Stimulated activated CD8-positive, alpha-beta memory T cell treated with anti-CD3 and anti-CD28 coated beads, Interleukin-2, amount 100 ng/mL, for 48 hours (primary cell): Measurements from ENCODE around the gene ZFYVE28.

Experiments
- DNase-seq, 2 donors: peaks; one replicate each; pipeline ENCODE4 v3.0.0-alpha.2; 2020; ENCODE audit warnings: low read depth in 2 of 2

ZFYVE28 gene

DNA sequence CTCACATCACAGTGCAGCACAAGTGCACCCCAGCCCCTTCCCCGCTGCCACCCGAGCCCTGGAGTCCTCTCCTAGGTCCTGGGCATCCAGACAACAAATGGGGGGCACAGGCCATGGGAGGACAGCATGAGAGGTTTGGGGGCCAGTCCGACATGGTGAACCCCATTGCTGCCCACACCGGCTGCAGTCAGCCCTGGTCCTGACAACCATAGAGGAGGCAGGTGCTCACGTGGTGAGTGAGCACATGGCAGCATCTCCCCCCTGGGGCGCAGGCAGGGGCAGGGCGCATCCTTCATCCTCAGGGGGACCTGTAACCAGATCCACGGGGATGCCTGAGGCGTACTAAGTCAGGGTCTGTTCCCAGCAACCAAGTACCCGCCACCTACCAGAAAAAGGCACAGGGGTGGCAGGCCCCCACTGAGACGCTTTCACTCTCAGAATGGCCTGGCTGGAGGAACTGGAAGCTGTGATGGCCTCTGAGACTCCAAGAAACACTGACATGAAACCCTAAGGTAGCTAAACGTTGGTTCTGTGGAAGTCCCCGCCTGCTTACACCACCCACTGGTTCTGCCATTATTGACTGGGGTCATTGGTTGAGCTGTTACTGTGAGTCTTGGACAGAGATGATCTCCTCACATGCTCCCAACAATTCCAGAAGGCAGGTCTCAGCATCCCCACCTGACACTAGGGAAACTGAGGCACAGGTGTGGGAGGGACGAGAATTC, 6.5 kb downstream of the ZFYVE28 start:
- no peak for DNase-seq

DNA sequence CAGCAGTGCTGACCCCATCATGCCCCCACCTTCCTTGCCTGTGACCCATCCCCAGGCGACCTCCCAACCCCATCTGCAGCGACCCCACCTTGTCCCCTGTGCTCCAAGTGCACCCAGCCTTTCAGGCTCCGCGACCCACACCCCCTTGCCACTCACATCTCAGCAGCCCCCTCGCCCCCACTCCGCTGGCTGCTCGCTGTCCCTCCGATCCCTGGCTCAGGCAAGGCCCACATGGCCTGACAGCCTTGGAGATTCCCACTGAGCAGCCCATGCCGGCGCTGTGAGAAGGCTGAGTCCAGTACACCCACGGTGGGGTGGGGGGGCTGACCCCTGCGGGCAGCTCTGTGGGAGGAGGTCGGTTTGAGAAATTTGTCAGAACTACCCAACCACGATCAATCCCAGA, 9.1 kb downstream of the ZFYVE28 start:
- no peak for DNase-seq

DNA sequence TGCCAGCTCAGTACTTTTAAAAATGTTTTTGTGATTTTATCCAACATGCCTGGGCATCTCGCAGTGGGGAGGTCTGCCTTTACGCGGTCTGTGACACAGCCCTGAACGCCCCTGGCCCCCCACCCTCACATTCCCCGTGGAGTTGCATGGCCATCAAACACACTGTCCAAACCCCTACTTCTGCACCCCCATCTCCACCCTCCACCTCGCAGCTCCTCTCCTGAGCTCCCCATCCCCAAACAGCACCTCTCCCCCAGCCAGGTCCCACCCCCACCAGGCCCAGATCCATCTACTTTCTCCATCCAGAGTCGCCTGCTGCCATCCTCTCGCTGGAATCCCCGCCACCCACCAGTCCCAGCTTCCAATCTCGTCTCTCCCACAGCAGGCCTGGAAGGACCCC, 9.5 kb downstream of the ZFYVE28 start:
- DNase-seq, result no peak

DNA sequence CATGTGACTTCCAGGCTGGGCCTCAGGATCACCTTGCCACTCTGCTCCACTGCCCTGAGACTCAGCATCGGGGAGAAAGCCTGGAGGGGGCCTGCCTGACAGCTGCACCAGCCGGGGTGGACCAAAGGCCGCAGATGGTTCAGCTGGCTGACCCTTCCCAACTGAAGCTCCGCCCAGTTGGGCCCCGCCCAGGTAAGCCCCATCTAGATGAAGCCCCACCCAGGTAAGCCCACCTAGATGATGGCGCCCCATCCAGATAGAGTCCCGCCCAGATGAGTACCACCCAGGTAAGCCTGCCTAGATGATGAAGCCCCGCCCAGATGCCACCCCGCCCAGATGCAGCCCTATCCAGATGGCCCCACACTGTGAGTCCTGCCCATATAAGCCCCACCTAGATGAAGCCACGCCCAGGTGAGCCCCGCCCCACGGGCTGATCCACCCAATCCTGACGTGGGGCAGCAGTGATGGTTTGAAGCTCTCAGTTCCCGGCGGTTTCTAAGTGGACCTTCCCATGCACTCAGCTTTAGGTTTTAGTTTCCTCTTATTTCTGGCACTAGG, 10.0 kb downstream of the ZFYVE28 start:
- DNase-seq, result no peak

DNA sequence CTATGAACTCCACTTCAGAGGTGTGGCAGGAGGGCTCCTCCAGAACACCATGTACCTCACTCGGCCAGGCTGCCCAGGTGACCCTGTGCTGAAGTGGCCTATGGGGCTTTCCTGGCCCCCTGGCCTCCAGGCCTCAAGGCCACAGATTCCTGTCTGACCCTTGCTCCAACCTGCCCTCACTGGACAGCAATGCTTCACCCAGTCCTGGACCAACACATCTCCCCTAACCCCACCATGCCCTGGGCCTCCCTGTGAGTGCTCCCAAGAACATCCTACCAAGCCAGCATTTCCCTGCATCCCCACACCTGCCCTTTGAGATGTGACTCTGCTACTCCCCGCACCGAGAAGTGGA, 10.5 kb downstream of the ZFYVE28 start:
- DNase-seq, result no peak

DNA sequence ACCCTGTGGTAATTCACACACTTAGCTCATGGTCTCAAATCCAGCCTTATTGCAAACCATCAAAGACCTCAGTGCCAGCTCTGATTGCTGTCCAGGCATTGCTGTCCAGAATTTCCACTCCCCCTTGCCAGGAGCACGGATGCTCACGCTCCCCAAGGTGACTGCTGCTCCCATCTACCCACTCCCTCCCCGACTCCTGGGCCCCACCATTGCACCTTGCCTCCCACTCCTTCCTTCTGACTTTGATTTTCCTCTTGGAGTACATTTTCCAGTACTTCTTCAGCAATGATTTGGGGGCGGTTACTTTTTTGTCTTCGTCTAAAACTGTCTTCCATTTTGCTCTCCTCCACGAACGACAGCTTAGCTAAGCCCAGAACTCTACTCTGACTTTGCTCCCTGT, 11.5 kb downstream of the ZFYVE28 start:
- no peak for DNase-seq

DNA sequence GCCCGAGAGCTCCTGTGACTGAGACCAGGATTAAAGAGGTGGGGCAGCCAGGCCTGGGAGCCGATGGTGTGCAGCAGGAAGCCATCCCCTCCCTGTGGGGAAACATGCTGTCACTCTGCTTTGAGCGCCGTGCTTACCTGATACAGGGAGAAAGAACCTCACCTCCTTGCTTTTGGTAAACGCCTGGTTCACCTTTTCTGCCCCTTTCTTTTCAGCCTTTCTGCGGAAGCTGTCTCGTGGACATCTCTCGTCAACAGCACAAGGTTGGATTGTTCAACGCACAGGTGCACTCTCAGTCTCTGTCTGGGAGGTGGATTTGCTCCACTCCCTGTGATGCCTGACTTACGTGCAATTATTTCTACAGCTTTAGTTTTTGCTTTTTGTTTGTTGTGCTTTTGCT, 12.0 kb downstream of the ZFYVE28 start:
- DNase-seq, result no peak

DNA sequence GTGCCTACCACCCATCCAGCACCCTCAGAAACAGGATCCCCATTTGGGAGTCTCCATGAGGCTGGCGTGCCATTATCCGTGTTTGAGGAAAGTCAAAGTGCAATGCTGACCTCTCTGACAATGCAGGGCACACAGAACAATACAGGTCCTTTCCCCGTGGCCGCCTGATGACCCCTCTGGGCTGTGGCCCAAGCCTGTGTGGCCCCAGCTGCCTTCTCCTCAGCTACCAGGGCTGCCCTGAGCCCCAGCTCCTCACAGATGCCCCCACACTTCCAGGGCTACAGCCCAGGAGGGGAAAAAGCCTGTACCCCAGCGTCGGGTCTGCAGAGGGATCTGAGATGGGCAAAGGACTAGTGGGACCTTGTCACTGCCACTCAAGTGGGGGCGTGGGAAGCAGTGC, 15.5 kb downstream of the ZFYVE28 start:
- no peak for DNase-seq

DNA sequence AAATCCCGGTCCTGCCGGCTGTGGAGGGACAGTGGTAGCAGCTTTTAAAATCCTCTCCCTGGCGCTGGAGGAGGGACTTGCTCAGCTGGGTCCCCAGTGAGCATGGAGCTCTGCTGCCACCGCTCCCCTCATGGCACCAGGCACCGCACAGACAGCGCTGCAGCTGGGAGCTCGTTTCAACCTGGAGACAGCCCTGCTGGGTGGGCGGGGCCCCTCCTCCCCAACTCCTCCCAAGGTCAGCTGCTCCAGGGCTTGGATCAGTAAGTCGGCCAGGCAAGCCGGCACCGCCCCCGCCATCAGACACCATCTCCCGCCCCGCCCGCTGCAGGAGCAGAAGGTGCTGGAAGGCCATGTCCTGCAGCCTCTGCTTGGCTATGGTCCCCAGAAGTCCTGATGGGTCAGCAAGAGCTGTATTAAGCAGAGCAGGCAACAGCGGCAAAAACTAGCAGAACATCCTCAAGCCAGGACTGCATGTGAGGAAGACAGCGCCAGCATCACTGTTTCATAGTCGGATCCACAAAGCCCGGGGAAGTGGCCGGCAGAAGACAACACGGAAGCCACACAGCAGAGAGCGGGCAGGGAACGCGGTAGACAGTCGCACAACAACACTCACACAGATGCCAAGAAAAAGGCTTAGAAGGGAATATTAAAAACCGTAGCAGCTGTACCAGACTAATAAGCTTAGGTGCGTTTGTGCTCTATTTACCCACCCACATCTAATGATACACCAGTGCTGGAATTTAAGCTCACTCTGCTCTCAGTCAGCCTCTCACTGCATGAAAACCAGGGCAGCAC, 16.2 kb downstream of the ZFYVE28 start:
- DNase-seq, result no peak

DNA sequence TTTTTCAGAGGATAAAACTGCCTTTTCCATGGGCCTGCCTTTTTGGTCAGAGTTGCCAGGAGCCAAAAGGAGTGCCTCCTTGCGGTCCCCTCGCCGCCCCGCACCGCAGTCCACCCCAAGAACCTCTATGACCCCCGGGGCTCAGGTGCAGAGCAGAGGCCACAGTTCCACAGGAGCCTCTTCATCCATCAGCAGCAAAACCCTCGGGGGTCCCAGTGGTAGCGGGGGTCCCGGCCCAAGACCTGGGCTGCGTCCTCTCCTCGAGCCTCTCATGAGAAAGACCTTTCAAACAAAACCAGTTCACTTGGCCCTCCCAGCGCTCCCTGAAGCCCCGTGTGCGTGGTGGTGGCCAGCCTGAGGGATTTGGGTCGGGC, 16.8 kb downstream of the ZFYVE28 start:
- no peak for DNase-seq

DNA sequence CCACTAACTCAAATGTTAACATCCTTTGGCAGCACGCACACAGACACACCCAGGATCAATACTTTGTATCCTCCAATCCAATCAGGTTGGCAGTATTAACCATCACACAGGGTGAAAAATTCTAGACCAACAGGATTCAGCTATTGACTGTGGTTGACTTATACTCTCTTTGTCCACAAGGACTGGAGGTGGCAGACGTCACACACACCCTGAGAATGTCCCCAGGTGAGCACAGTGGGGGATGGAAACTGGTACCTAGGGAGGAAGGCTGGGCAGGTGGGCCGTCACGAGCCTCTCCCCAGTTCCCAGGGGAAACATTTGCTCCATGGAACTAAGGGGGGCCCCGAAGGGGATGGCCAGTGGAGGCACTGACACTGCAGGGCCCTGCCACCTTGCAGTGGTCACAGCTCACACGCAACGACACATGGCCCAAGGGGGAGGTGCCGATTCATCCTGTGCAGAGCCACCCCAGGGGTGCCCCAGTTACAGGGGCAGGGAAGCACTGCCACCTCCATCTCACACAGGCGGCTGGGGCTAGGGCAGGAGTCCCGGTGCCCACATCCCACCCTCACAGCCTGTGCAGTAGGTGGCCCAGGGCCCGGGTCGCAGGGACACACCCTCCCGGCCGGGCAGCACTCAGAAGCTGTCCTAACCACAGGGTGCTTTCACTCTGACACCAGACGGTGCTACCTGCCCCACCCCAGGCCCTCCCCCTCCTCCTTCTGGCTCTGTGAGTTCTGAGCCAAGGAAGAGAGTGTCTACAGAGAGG, 17.4 kb downstream of the ZFYVE28 start:
- DNase-seq, result no peak

DNA sequence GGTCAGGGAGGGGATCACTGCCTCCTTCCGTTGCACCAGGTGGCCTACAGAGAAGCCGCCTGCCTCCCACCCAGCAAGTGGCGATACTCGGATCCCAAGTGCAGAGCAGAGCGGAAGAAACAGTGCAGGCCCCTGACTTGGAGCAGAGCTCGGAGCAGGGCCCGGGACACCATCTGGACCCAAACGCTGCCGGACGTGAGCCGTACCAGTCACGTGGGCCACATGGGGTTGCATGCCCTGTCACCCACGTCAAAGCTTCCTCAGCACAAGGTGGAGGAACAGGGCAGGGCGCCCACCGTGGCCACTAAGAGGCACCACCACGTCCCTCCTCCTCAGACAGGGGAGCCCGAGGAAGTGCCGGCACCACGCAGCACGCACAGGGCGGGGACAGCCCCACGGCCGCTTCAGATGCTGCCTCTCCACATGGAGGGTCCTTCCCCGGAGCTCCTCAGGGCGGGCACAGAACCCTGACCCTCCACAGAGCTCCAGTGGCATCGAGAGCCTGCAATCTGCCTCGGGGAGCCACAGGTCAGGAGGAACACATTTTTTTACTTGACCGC, 18.7 kb downstream of the ZFYVE28 start:
- DNase-seq, result no peak

DNA sequence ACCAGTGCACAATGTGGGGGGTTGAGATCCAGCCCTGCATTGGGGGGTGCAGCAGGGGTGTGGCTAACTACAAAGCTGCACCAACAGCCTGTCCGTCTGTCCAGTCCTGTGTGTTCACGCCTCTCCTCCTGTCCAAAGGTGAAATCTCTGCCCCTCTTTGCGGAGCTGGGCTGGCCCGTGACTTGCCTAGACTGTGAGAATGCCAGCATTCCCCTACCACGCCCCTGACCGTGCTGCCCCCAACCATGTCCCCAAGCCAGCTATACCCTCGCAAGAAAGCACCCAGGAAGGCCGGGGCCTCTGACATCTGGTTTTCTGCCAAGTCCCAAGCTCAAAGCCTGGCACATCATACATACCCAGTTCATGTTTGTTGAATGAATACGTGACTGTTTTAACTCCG, 19.2 kb downstream of the ZFYVE28 start:
- DNase-seq, result no peak

DNA sequence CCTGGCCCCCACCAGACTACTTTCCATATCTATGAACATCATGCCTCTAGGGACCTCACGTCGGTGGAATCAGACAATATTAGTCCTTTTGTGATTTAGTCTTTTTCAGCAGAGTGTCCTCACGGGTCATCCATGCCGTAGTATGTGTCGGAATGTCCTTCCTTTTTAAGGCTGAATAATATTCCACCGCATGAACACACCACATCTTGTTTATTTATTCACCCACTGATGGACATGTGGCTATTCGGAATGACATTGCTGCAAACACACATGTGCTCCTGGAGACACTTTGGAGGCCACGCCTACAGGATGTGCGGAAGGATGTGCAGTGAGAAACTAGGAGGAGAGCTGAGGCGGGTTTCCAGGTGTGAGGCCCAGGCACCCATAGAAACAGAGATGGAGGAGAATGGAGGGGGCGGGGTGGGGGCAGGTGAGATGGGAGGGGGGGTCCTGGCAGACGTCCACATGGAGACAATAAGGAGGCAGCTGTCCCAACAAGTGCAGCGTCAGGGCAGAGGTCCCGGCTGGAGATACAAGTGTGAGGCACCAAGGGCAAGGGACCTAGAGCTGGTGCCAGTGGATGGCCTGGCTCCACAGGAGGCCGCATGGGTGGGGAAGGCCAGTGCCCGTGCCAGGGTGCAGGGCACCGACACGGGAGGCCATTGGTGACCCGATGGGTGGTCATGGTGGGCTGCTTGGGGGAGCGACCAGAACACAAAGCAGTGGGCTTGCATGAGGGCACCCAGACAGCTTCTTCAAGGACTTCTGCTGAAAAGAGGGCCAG, 20.7 kb downstream of the ZFYVE28 start:
- no peak for DNase-seq

DNA sequence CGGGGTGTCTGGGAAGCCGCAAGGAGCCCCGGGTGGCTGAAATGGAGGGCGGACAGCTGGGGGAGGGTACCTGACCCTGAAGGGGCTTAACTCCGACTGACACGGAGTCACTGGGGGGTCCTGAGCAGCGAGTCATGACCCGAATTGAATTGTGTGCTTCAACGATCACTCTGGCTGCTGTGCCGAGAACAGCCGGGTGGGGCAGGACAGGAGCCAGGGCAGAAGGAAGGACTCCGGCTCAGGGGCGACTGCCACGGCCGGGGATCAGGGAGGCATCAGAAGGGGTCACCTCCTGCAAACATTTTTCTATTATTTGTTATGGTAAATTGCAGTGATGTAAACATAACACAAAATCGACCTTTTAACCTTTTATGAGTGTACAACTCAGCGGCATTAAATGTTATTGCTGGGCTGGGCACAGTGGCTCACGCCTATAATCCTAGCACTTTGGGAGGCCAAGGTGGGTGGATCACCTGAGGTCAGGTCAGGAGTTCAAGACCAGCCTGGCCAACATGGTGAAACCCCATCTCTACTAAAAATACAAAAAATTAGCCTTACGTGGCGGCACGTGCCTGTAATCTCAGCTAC, 21.6 kb downstream of the ZFYVE28 start:
- DNase-seq, result no peak

DNA sequence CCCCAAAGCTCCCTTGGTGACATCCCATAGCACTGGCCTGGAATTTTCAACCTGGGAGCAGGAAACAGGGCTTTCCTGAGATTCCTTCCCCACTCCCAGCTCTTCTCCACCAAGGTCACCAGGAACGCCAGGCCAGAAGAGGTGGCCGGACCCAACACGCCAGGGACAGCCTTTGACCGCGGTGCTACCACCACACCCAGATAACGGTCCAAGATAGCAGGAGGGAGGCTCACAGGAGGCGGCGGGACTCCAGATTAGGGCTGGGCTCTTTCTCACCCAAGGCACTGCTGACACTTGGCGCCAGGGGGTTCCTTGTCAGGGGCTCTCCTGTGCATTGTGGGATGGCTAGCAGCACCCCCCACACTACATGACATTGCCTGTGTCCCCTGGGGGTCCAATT, 22.9 kb downstream of the ZFYVE28 start:
- DNase-seq, result no peak

DNA sequence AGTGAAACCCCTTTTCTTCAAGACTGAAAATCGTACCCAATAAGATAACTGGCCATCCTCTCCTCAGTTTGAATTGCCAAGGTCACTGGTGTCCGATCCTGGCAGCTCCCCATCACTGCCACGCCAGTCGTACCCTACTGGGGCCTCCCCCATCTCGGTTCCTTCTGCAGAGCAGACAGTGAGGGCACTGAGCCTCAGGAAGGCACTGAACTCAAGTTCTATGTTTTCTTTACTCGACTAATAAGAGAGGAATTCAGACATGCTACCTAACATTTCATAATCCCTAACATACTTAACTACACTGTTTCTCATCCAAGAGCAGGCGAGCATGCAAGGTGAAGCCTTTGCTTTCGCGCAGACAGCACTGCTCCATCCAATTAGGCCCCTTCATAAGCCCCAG, 23.4 kb downstream of the ZFYVE28 start:
- no peak for DNase-seq

DNA sequence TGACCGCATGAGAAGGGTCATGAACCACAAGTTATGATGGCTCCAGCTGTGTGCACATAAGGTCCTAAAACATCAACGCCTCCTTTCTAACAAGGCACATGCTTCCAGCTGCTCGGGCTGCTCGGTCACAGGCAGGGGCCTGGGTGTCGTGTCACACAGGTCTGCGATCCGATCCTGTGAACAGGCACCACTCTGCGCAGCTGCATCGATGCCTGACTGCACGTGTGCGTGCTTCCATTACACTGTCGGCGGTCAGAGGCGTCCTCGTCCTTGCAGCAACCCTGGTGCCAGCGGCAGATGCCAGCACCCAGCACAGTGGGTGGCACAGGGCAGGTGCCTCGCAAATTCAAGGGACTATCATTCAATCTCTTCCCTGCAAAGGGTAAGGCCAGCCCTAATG, 23.9 kb downstream of the ZFYVE28 start:
- DNase-seq, result no peak

DNA sequence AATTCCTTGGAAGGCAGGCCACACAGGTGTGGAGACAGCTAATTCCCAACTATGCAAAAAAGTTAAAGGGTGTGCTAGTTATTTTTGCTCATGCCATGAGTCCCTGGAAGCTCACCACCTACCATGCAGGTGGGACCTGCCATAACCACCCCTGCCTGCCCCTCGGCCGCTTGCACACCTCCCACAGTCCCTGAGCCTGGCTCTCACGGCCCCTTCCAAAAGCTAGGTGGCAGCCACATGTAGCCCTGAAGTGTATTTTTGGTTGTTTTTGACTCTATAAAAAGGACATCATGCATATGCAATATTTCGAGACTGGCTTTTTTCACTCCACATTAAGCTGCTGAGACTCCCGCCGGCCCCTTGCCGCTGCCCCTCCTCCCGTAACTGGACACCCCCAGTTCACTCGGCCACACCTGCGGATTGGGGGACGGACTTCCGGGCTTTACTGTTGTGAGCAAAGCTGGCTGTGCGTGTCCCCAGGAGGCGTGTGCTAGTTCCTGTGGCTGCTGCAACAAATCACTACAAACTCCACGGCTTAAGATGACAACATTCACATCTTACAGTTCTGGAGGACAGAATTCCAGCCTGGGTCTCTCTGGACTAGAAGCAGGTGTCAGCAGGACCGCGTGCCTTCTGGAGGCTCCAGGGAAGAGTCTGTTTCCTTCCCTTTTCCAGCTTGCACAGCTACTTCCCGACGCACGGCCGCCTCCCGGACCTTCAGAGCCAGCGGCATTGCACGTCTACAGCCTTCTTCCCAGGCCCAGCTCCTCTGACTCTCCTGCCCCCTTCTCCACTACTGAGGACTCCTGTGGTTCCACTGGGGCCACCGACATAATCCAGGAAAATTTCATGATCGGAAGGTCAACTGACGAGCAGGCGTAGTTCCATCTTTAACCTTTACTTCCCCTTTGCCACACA, 24.8 kb downstream of the ZFYVE28 start:
- no peak for DNase-seq
